22Rv1 (cell line): ENCODE results near the gene RAPGEF4.

ENCODE experiments used
- CTCF ChIP-seq: fragments of 450-650 bp; IDR thresholded peaks from 2 replicates; pipeline ENCODE4 v1.5.1; 2017; ENCODE audit warnings: mild to moderate bottlenecking
- ZFX ChIP-seq: fragments of 450-650 bp; IDR thresholded peaks from 2 replicates; pipeline ENCODE4 v1.6.1; 2017; ENCODE audit warnings: antibody characterized with exemption, borderline replicate concordance

GRCh38 chr2:172753610-172754009 is 18.0 kb downstream of the RAPGEF4 start:
- TF ChIP-seq CTCF (no peak), ZFX (no peak)
